GM18502 (cell line): Measurements from ENCODE around the gene TAPBPL.
"Not testable (repeated sequence)": the region's sequence is repeated elsewhere in the genome, so short reads cannot be mapped to it uniquely, and the experiment has no call there.

Source experiments
- ATAC-seq: cut with Tn5 transposase; IDR thresholded peaks from one replicate; pipeline ENCODE4 v1.9.1; 2021; ENCODE audit warnings: mild to moderate bottlenecking; ENCODE audit not compliant: unreplicated experiment, poor library complexity

Gene TAPBPL

GRCh38 chr12:6477601-6478377 lies 25.9 kb downstream of the TAPBPL start:
- ATAC-seq = not testable (repeated sequence)

- ATAC-seq = no peak
These were observed 26.6 kb downstream of the TAPBPL start for GRCh38 chr12:6478416-6478815.

DNA sequence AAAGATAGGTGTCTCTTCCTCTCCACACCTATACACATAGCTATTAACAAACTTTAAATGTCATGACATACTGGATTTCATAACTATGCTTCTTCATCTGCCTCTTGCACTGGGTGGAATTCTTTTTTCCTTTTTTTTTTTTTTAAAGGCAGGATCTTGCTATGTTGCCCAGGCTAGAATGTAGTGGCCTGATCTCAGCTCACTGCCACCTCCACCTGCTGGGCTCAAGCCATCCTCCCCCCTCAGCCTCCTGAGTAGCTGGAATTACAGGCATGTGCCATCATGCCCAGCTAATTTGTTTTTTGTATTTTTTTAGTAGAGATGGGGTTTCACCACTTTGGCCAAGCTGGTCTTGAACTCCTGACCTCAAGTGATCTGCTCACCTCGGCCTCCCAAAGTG lies 36.4 kb downstream of the TAPBPL start:
- ATAC-seq = no peak

DNA sequence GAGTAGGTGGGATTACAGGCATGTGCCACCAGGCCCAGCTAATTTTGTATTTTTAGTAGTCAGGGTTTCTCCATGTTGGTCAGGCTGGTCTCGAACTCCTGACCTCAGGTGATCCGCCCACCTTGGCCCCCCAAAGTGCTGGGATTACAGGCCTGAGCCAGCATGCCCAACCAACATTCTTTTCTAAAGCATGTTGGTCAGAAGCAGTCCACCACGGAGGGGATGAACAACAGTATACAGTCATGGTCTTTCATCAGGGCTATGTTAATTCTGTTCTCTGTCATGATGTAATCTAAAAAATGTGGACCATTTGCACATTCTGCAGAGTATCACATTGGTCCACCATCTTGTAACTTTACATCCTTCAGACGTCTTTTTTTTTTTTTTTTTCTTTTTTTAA lies 37.6 kb downstream of the TAPBPL start:
- ATAC-seq = no peak

GRCh38 chr12:6490673-6491072 lies 38.8 kb downstream of the TAPBPL start:
- not testable (repeated sequence) for ATAC-seq

- peak; percentile 60 for ATAC-seq
These were observed 41.1 kb downstream of the TAPBPL start, which contains the start of gene MRPL51 for GRCh38 chr12:6492838-6493496. Gene MRPL51, minus strand, starts transcription at chr12:6493262. Its CDS starts 126 bp downstream, at chr12:6493136.

DNA sequence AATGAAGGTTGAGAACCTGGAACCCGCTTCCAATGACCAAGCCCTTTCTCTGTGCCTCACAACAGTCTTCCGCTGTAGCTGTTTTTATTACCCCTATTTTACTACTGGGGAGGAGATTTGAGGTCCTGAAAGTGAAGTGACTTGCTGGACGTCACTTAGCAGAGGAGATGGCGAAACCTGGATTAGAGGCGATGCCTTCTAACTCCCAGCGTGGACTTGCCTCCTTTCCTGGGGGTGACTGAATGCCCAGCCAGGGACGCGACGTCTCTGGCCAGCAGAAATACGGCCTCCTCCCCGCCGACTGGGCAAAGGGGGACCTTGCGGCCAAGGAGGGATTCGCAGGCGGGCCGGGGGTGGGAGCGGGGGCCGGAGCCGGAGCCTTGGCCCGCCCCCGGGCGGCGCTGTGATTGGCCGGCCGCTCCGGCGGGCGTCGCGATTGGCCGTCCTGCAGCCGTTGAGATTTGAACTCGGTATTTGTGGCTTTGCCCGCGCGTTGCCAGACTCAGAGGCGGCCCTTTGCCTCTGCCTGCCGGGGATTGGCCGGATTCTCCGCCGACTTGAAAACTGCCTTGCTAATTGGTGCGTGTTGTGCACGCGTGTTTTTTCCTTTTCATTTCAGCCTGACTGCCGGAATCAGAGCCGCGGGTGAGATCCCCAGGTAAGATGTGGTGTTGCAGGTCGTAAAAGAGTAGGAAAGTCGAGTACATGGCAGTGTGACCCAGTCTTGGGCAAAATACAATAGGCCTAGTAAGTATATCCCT lies 41.8 kb downstream of the TAPBPL start, which contains the start of gene NCAPD2:
TSS of gene NCAPD2 (plus strand) at position 606 of the 761 bp plus-strand sequence. CDS start 997 bp downstream, outside the sequence.
- ATAC-seq = peak; percentile 85

DNA sequence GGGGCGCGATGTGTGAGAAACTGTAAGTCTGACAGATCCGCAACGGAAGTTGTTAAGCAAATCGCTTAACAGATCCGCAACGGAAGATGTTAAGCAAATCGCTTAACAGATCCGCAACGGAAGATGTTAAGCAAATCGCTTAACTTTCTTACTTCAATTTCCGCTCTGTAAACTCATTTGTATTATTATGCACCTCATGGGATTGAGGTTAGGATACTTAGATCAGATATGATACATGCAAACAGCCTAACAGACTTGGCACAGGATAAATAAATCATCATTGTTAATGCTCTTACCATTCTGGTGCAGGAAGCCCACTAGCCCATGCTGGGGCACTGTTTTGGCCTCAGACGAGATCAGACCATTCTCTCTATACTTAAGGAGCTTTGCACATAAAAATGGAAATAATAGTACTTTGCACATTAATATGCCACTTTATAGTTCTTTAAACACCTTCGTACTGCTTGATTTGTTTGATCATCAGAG lies 42.5 kb downstream of the TAPBPL start:
- ATAC-seq = no peak

- no peak for ATAC-seq
These were observed 43.1 kb downstream of the TAPBPL start for GRCh38 chr12:6494968-6495367.

- not testable (repeated sequence) for ATAC-seq
These were observed 45.4 kb downstream of the TAPBPL start for GRCh38 chr12:6497291-6497690.

- no peak for ATAC-seq
These were observed 48.6 kb downstream of the TAPBPL start for GRCh38 chr12:6500466-6500865.

DNA sequence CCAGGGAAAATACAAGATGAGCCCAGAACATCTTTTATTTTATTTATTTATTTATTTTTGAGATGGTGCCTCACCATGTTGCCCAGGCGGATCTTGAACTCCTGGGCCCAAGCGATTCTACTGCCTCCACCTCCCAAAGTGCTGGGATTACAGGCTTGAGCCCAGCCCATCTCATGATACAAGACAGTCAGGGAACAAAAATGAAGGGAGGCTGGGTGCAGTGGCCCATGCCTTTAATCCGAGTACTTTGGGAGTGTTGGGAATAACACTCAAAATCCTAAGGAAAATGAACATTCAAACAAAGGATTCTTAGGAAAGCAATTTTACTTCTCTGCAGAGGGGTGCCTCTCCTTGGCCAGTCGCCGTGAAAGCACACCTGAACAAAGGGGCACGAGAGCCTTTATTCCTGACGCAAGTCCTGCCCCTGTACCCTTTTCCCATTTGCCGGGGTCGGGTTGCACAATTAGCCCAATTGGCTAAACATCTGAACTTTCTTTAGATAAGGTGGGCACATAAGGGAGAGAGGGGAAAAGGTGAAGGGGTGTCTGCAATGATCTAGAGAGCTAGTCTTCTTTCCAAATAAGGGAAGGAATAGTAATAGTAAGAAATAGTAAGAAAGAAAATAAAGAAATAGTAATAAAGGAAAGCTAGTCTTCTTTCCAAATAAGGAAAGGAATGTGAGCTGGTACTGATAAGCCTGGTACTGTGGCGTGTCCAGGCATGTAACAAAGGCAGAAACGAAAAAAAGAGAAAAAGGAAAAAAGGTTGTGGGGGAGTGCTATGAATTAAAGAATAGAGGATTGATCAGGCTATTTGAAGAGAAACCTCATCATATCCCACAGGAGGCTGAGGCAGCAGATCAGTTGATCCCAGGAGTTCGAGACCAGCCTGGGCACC lies 55.5 kb downstream of the TAPBPL start:
- ATAC-seq = no peak

DNA sequence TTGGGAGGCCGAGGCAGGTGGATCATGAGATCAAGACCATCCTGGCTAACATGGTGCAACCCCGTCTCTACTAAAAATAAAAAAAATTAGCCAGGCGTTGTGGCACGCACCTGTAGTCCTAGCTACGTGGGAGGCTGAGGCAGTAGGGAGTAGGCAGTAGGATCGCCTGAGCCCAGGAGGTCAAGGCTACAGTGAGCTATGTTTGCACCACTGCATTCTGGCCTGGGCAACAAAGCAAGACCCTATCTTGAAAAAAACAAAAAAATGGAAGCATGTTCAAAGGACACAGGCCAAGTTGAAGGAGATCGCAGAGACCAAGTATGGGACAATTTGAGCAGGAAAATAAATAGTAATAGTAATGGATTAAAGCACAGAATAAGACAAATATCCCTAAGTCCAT lies 56.2 kb downstream of the TAPBPL start:
- no peak for ATAC-seq
